ENCODE results near the gene CTRB1.
"Not testable (repeated sequence)": the region's sequence is repeated elsewhere in the genome, so short reads cannot be mapped to it uniquely, and the experiment has no call there.

The CTRB1 gene

DNA sequence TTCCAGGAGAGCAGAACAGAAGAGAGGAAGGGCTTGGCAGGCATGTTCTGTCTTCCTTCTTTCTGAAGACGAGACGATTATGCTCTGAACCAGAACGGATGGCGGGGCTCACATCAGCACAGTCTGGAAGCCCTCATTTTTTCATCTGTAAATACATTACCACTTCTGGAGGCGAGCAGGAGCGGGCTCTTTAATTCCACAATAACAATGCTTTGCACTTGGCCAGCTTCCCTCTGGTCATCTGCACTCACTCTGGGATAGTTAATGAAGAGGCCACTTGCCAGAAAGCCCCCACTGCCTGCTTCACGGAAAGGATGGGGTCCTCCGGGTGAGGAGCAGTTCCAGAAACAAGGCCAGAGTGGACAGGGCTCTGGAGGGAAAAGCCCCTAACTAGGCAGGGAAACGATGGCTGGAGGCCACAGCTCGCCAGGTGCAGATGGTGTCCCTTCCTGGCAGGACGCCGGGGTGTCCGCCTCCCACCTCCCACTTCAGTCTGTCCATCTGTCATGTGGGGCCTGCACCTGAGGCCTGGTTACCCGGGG is 45.7 kb downstream of the CTRB1 start:
- H3K4me3 ChIP-seq (replicated peaks; ENCODE audit: low read depth, low read length), result peak overlapping the region; percentile 93
- DNase-seq (ENCODE audit: low read depth), result peak; percentile 61
- TF ChIP-seq, protein P1, sequence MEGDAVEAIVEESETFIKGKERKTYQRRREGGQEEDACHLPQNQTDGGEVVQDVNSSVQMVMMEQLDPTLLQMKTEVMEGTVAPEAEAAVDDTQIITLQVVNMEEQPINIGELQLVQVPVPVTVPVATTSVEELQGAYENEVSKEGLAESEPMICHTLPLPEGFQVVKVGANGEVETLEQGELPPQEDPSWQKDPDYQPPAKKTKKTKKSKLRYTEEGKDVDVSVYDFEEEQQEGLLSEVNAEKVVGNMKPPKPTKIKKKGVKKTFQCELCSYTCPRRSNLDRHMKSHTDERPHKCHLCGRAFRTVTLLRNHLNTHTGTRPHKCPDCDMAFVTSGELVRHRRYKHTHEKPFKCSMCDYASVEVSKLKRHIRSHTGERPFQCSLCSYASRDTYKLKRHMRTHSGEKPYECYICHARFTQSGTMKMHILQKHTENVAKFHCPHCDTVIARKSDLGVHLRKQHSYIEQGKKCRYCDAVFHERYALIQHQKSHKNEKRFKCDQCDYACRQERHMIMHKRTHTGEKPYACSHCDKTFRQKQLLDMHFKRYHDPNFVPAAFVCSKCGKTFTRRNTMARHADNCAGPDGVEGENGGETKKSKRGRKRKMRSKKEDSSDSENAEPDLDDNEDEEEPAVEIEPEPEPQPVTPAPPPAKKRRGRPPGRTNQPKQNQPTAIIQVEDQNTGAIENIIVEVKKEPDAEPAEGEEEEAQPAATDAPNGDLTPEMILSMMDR (IDR thresholded peaks at IDR 0.05; ENCODE audit: low read length, missing control alignments), result no peak

DNA sequence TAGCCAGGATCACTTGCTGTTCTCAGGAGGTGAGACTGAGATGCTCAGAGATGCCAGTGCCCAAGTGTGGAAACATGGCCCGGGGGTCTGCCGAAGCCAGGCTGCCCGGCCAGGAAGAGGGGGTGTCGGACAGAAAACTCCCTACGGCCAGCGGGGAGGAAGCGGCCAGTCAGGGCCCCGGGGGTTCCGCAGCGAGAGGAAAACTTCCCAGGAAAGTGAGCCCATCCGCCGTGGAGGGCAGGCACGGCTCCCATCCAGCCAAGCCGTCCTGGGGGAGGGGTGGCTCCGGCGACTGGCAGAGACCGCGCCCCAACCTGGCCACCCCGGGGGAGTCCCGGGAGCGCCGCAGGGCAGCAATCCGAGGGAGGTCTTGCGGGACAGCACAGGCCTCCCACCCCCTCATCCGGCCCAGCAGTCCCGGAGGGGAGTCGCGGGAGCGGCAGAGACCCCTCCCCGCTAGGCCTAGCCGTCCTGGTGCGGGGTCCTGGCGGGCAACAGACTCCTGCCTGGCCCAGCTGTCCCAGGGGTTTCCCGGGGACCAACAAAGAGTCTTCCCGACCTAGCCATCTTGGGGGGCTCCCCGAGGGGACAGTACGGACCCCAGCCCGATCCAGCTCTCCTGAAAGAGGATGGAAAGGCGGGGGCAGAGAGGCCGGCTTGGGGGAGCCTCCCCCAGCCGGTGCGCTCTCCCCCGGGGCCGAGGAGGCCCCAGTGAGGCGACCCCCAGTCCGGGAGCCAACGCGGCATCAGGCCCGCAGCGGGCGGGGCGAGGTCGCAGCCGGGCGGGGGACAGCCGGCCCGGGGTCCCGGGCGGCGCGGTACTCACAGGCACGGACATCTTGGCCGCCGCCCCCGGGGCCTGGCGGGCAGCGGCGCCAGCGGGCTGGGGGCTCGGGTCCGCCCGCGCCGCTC is 46.5 kb downstream of the CTRB1 start:
- TF ChIP-seq, protein P1 (IDR thresholded peaks at IDR 0.05; ENCODE audit: low read length, missing control alignments), result no peak
- no peak for DNase-seq (ENCODE audit: low read depth)
- H3K4me3 ChIP-seq (replicated peaks; ENCODE audit: low read depth, low read length), result peak overlapping the region; percentile 93

DNA sequence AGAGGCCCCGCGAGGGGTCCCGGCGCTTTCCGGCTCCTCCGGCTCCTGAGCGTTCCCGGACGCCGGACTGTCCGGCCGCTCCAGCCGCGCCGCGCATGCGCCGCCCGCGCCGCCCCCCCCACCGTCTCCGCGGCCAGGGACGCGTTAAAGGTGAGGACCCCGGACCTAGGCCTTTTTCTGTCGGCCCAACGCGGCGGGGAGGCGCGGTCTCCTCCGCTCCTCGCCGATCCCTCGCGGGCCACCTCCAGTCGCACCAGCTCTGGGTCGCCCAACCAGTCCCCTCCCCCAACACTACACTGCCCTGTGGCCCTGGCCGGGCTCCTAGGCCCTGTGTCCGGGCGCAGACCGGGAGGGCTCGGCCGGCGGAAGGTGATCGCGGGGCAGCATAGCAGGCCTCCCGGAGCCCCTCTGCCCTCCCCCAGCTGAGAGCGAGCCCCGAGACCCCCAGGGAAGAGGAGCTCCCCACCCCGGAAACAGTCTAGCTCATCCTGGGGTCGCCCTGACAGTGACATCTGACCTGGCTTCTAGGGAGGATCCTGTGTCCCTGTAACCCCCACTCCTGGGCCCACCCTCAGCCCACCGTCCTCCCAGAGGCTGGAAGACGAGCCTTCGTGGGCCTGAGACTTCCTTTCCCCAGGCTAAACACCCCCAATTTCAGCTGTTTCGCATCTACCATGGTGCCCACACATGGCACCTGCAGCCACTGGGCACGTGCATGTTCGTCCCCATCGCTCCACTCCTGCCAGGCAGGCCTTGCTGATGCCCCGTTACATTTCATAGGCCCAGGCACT is 47.3 kb downstream of the CTRB1 start:
- TF ChIP-seq, protein P1 (IDR thresholded peaks at IDR 0.05; ENCODE audit: low read length, missing control alignments), result no peak
- peak overlapping the region; percentile 93 for H3K4me3 ChIP-seq (replicated peaks; ENCODE audit: low read depth, low read length)
- DNase-seq (ENCODE audit: low read depth), result peak; percentile 68

DNA sequence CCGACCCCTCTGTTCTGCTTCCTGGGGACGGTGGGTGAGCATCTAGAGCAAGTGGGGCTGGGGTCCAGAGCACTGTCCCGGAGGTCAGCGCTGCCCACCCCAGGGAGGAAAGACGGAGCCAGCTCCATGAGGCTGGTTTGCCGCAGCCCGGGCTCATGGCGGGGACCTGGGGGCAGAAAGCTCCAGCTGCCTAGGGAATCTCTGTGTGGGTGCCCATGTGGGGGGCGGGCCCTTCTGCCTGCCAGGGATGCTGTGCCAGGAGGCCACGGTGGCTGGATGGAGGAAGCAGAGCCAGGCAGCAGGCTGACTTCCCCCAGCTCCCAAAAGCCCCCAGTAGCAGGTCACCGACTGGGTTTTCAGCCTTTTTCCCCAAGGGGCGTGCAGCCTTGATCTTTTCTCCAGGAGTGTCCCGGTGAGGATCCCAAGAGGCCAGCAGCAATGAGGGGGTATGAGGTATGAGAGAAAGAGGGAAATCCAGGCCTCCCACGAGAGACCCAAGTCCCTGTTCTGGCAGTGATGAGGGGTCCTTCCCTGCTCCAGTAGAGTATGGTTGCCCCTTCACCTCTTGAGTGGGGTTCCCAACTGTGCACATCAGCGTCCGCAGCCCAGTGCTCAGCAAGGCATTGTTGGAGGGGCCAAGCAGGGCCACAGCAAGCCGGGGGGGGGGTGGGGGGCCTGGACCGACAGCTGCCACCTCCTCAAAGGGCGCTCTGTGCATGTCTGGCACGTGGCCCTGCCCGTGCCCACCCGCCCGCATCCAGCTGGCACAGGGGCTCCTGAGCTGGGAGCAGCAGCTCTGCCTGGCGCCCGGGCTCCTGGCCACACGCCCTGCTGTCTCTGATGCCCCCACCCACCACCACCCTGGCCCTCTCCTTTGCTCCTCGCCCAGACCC is 48.2 kb downstream of the CTRB1 start:
- no peak for DNase-seq (ENCODE audit: low read depth)
- no peak overlapping the region for H3K4me3 ChIP-seq (replicated peaks; ENCODE audit: low read depth, low read length)
- TF ChIP-seq, protein P1 (IDR thresholded peaks at IDR 0.05; ENCODE audit: low read length, missing control alignments), result no peak

DNA sequence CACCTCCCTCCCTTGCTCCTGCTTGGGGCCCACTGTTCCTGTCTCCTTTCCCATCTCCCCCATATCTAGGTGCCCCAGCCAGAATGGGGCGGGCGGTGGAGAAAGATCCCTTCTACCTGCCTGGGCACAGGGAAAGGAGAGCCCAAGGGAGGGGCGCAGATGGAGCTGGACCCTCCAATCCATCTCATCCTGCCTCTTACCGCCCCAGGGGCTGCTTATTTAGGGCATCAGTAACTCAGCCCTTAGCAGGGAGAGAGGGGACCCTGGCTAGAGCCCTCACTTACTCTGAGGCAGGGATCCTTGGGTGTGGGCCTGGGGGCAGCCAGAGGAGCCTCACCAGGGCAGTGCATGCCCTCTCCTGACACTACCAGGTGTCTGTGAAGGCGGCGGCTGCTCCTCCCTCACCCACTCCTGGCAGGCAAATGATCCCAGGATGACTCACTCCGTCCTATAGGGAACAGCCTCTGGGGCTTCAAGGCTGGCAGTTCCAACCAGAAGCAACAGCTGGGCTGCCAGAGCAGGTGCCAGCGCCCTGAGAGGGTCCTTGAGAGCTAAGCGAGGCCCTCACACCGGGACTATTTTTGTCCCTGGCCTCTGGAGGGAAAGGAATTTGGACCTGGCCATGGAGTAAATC is 49.0 kb downstream of the CTRB1 start:
- TF ChIP-seq, protein P1 (IDR thresholded peaks at IDR 0.05; ENCODE audit: low read length, missing control alignments), result no peak
- DNase-seq (ENCODE audit: low read depth), result no peak
- no peak overlapping the region for H3K4me3 ChIP-seq (replicated peaks; ENCODE audit: low read depth, low read length)

DNA sequence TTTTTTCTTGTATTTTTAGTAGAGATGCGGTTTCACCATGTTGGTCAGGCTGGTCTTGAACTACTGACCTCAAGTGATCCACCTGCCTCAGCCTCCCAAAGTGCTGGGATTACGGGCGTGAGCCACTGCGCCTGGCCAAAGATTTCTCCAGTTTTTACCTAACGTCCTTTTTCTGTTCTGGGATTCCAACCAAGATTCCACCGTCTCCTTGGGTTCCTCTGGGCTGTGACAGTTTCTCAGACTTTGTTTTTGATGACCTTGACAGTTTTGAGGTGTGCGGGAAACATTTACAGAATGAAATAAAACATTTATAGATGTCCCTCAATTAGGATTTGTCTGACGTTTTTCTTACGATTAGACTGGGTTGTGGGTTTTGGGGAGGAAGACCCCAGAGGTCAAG is 50.6 kb downstream of the CTRB1 start:
- not testable (repeated sequence) for DNase-seq (ENCODE audit: low read depth); H3K4me3 ChIP-seq (replicated peaks; ENCODE audit: low read depth, low read length)
